ENCODE results near the gene CCDC85B. TPM values are rescaled to one million over a fixed set of nuclear protein-coding genes. Genes with fewer than 3 reads are reported as not detected.

CCDC85B gene
- total and polyA plus RNA-seq, 2 of the 13 experiments (the other 11 are each of a cell fraction or from before 2014, with no cell fraction given), result 8.2 to 19.5 TPM

- peak; percentile 78 for TF ChIP-seq MED1 (CRISPR knock-in tag; IDR thresholded peaks at IDR 0.05)
- TF ChIP-seq NFAT5 (CRISPR knock-in tag; IDR thresholded peaks at IDR 0.05), result peak; percentile 88
- TF ChIP-seq KIAA2018 (CRISPR knock-in tag; IDR thresholded peaks at IDR 0.05; ENCODE audit: borderline replicate concordance), result no peak
- no peak for TF ChIP-seq MXD4 (CRISPR knock-in tag; IDR thresholded peaks at IDR 0.05)
- TF ChIP-seq ZNF414 (CRISPR knock-in tag; IDR thresholded peaks at IDR 0.05), result no peak
- peak; percentile 58; the same call in 1 of the 2 replicates for TF ChIP-seq ZSCAN29 (CRISPR knock-in tag; conservative IDR thresholded peaks at IDR 0.05)
- TF ChIP-seq RARG (CRISPR knock-in tag; IDR thresholded peaks at IDR 0.05; ENCODE audit: low read depth), result no peak
- TF ChIP-seq ZNF513 (CRISPR knock-in tag; conservative IDR thresholded peaks at IDR 0.05), result no peak
- TF ChIP-seq ZGPAT (CRISPR knock-in tag; IDR thresholded peaks at IDR 0.05), result peak; percentile 67; the same call in 1 of the 2 replicates
- TF ChIP-seq JUND (CRISPR knock-in tag; IDR thresholded peaks at IDR 0.05), result no peak
- TF ChIP-seq SRSF1 (optimal IDR thresholded peaks at IDR 0.05; ENCODE audit: low read depth, low read length), result no peak
- TF ChIP-seq KDM3A (CRISPR knock-in tag; IDR thresholded peaks at IDR 0.05; ENCODE audit: low read depth), result peak; percentile 77; the same call in 1 of the 2 replicates
These were observed 28.7 kb downstream of the CCDC85B start, which contains the start of gene DRAP1 (continued) for GRCh38 chr11:65919141-65919572.

All from HepG2 (cell line).